H1 (cell line): Measurements from ENCODE around the gene RAD18. TPM values are rescaled to one million over a fixed set of nuclear protein-coding genes. Genes with fewer than 3 reads are reported as not detected.

Experiments used
- BACH1 ChIP-seq: IDR thresholded peaks from 2 replicates; pipeline ENCODE4 v1.6.1; 2012; ENCODE audit warnings: low read length, improper control_type of control experiment
- BRCA1 ChIP-seq: IDR thresholded peaks from 2 replicates; pipeline ENCODE4 v1.6.1; 2012; ENCODE audit warnings: low read depth, low read length, improper control_type of control experiment
- CBX5 ChIP-seq: fragments of 300-800, 300-1000 bp; sonication (generic); IDR thresholded peaks from 2 replicates; pipeline ENCODE4 v1.7.1; 2016; ENCODE audit warnings: antibody characterized with exemption, low read length, low read depth
- CTBP2 ChIP-seq: IDR thresholded peaks from 2 replicates; pipeline ENCODE4 v1.7.0; 2011; ENCODE audit warnings: borderline replicate concordance, mild to moderate bottlenecking, moderate library complexity, mixed read lengths, low read length; ENCODE audit not compliant: insufficient read depth, insufficient read length
- EP300 ChIP-seq, 2 experiments: IDR thresholded peaks; 1 replicate in 1 of 2; 2 replicates in 1 of 2; pipeline ENCODE4 v1.6.1; 2011 to 2012; ENCODE audit warnings: low read depth in 2 of 2, low read length in 2 of 2, mild to moderate bottlenecking in 2 of 2, borderline replicate concordance in 1 of 2, inconsistent platforms in 1 of 2, moderate library complexity in 1 of 2
- HDAC2 ChIP-seq, 2 experiments: fragments of 300-600 bp in 1 of 2; sonication (generic) in 1 of 2; IDR thresholded peaks; 2 replicates each; pipeline ENCODE4 v1.6.1; 2011 to 2012; ENCODE audit warnings: low read depth in 2 of 2, low read length in 2 of 2, mild to moderate bottlenecking in 2 of 2, moderate library complexity in 2 of 2, borderline replicate concordance in 1 of 2, inconsistent platforms in 1 of 2
- JUN ChIP-seq: IDR thresholded peaks from 2 replicates; pipeline ENCODE4 v1.6.1; 2011; ENCODE audit warnings: low read depth, mild to moderate bottlenecking, improper control_type of control experiment, low read length
- KDM4A ChIP-seq: IDR thresholded peaks from one replicate; pipeline ENCODE4 v1.7.1; 2012; ENCODE audit warnings: low read depth, mild to moderate bottlenecking, moderate library complexity, low read length, inconsistent platforms; ENCODE audit not compliant: severe bottlenecking
- MAFK ChIP-seq: IDR thresholded peaks from 2 replicates; pipeline ENCODE4 v1.6.1; 2012; ENCODE audit warnings: low read depth, mild to moderate bottlenecking, improper control_type of control experiment, low read length
- POLR2A ChIP-seq, 2 experiments: IDR thresholded peaks; 1 replicate in 1 of 2; 2 replicates in 1 of 2; pipeline ENCODE4 v1.6.1; 2011; ENCODE audit warnings: low read depth in 2 of 2, low read length in 2 of 2, mild to moderate bottlenecking in 2 of 2; ENCODE audit errors: control extremely low read depth in 1 of 2
- POU5F1 ChIP-seq: IDR thresholded peaks from 2 replicates; pipeline ENCODE4 v1.6.1; 2011; ENCODE audit warnings: low read depth, mild to moderate bottlenecking, low read length, moderate library complexity
- RAD21 ChIP-seq, 2 experiments: IDR thresholded peaks in 1 of 2; conservative IDR thresholded peaks in 1 of 2; 2 replicates each; pipeline ENCODE4 v1.6.1; 2011; ENCODE audit warnings: low read depth in 2 of 2, low read length in 2 of 2, improper control_type of control experiment in 1 of 2, inconsistent platforms in 1 of 2, mild to moderate bottlenecking in 1 of 2, moderate library complexity in 1 of 2
- RBBP5 ChIP-seq: IDR thresholded peaks from 2 replicates; pipeline ENCODE4 v1.7.1; 2012; ENCODE audit warnings: low read depth, mild to moderate bottlenecking, inconsistent platforms, low read length, moderate library complexity, borderline replicate concordance
- SAP30 ChIP-seq: fragments of 300-600 bp; sonication (generic); IDR thresholded peaks from 2 replicates; pipeline ENCODE4 v1.7.1; 2012; ENCODE audit warnings: low read length, moderate library complexity, mild to moderate bottlenecking, inconsistent platforms; ENCODE audit not compliant: insufficient read depth, insufficient replicate concordance
- SIRT6 ChIP-seq: IDR thresholded peaks from one replicate; pipeline ENCODE4 v1.7.1; 2012; ENCODE audit warnings: low read length, inconsistent platforms
- SP4 ChIP-seq: IDR thresholded peaks from 2 replicates; pipeline ENCODE4 v1.6.1; 2012; ENCODE audit warnings: low read length, inconsistent platforms
- SUZ12 ChIP-seq: fragments of 200-600 bp; sonication (generic); IDR thresholded peaks from 2 replicates; pipeline ENCODE4 v1.6.1; 2012; ENCODE audit warnings: mild to moderate bottlenecking, inconsistent platforms, low read length, moderate library complexity, mixed read lengths
- TBP ChIP-seq: IDR thresholded peaks from 2 replicates; pipeline ENCODE4 v1.6.1; 2011; ENCODE audit warnings: low read depth, low read length, improper control_type of control experiment
- USF2 ChIP-seq: IDR thresholded peaks from 2 replicates; pipeline ENCODE4 v1.6.1; 2011; ENCODE audit warnings: low read length, improper control_type of control experiment
- YY1 ChIP-seq: IDR thresholded peaks from 2 replicates; pipeline ENCODE4 v1.6.1; 2011; ENCODE audit warnings: low read depth, mild to moderate bottlenecking, low read length
- ZNF274 ChIP-seq: IDR thresholded peaks from 2 replicates; pipeline ENCODE4 v1.7.0; 2012; ENCODE audit warnings: low read length, borderline replicate concordance; ENCODE audit errors: extremely low read depth
- polyA plus RNA-seq, 7 experiments: library from polyadenylated mRNA; depleted of rRNA in 3 of 7; stranded (reverse) in 5 of 7; unstranded in 2 of 7; fragments of >200 nt in 5 of 7; fragments of 200-250 nt in 2 of 7; gene quantifications; 1 replicate in 5 of 7; 2 replicates in 1 of 7; 4 replicates in 1 of 7; pipeline versions ENCODE4 v1.2.1 to v1.2.3, GENCODE V29; 2011 to 2013; ENCODE audit warnings: missing spikeins in 2 of 7, mixed read lengths in 2 of 7
- total RNA-seq: library from RNA; stranded (reverse); fragmentation: NEBNext Ultra II Directional; extraction: Animal tissue kit (Norgen Biotek cat#: 25700); gene quantifications from 2 replicates; pipeline ENCODE4 v1.2.1, GENCODE V29; 2021
- TF ChIP-seq, protein P1 (sequence below): IDR thresholded peaks from 2 replicates; pipeline ENCODE4 v1.6.1; 2012; ENCODE audit warnings: inconsistent platforms

RAD18 gene
- total and polyA plus RNA-seq, 2 of the 8 experiments (the other 6 are each of a cell fraction or from before 2014, with no cell fraction given), result 13.0 to 23.2 TPM

DNA sequence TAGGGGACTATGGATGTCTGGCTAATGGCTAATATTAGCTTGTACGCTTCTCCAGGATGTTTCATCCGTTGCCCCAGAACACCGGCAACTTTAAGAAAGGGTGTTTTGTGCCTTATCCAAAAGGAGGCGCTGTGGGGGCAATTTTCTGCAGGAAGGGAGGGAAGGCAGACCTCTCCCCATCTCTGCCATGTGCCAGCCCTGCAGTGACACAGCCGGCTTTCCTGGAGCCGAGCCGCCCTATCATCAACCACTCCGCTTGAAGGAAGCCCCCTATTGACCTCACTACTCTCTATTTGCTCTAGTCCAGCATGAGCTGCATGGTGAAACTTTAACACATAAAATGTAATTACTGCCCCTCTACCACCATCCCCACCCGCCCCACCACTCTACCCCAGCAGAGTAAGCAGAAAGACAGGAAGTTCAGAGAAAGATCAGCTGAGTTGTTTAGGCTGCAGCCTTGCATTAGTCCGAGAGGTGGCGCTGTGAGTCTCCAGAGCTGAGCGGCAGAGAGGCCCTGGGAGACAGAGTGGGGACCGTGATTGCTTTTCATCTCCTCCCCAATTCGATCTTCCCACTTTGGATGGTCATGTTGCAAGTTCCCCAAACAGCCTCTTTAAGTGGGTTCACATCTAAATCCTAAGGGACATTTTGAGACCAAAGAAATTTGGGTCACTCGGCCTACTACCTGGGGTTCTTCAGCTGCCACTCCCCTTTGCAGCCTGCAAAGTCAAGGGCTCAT is 24.5 kb upstream of the RAD18 start (continued):
- TF ChIP-seq RAD21 (IDR thresholded peaks at IDR 0.05 in 1 of 2, conservative IDR thresholded peaks at IDR 0.05 in 1 of 2; ENCODE audit: low read depth in 2 of 2, low read length in 2 of 2), result peak; percentile 82 to 87
- TF ChIP-seq ZNF274, result no peak
- TF ChIP-seq BRCA1, result no peak
- no peak for TF ChIP-seq SP4
- TF ChIP-seq, protein P1, sequence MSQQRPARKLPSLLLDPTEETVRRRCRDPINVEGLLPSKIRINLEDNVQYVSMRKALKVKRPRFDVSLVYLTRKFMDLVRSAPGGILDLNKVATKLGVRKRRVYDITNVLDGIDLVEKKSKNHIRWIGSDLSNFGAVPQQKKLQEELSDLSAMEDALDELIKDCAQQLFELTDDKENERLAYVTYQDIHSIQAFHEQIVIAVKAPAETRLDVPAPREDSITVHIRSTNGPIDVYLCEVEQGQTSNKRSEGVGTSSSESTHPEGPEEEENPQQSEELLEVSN, result peak; percentile 97
- TF ChIP-seq EP300 (IDR thresholded peaks at IDR 0.05; ENCODE audit: borderline replicate concordance in 1 of 2, low read depth in 2 of 2, low read length in 2 of 2), result no peak
- TF ChIP-seq CBX5, result no peak
- no peak for TF ChIP-seq RBBP5
- no peak for TF ChIP-seq JUN
- no peak for TF ChIP-seq POLR2A (IDR thresholded peaks at IDR 0.05; ENCODE audit: control extremely low read depth in 1 of 2, low read depth in 2 of 2, low read length in 2 of 2)
- no peak for TF ChIP-seq MAFK
- TF ChIP-seq SIRT6, result no peak
- TF ChIP-seq HDAC2 (IDR thresholded peaks at IDR 0.05; ENCODE audit: borderline replicate concordance in 1 of 2, low read depth in 2 of 2, low read length in 2 of 2), result no peak
- TF ChIP-seq BACH1, result no peak
- no peak for TF ChIP-seq SUZ12
- no peak for TF ChIP-seq YY1
- TF ChIP-seq USF2, result no peak
- TF ChIP-seq TBP, result no peak
- no peak for TF ChIP-seq CTBP2
- TF ChIP-seq SAP30, result peak; percentile 73
- no peak for TF ChIP-seq KDM4A
- TF ChIP-seq POU5F1, result no peak
